IMR-90 (cell line): ENCODE data around the gene PLEKHJ1. TPM values are rescaled to one million over a fixed set of nuclear protein-coding genes. Genes with fewer than 3 reads are reported as not detected.

Source experiments
- ATAC-seq: fragments of 200-7000 bp; cut with Tn5 transposase; 2 replicates; pipeline ENCODE4 v1.9.1; 2020; ENCODE audit warnings: low read depth, mild to moderate bottlenecking, moderate library complexity
- BruUV-seq: library from RNA; stranded (reverse); fragments of 400-500 nt; replicated peaks from 2 replicates; lab custom pipeline; 2021; lab: Mats Ljungman, UMichigan
- CTCF ChIA-PET: fragments of 300-600 bp; formaldehyde crosslinking; extraction: SDS; loops from one replicate; lab custom pipeline; 2021; ENCODE audit warnings: antibody characterized with exemption; lab: Yijun Ruan, JAX
- POLR2A ChIA-PET: fragments of 300-600 bp; sonication (Branson Sonifier 250); formaldehyde crosslinking; loops from one replicate; lab custom pipeline; 2022; ENCODE audit warnings: antibody characterized with exemption; ENCODE audit not compliant: unreplicated experiment; lab: Charles Lee
- DNase-seq: peaks from one replicate; pipeline ENCODE4 v3.0.0; 2013
- H2AFZ ChIP-seq: replicated peaks from 2 replicates; pipeline ENCODE3; 2013; ENCODE audit warnings: low read length, mild to moderate bottlenecking; ENCODE audit not compliant: poor library complexity
- H2AK5ac ChIP-seq: 2 replicates; pipeline ENCODE4 v1.6.1; 2013; ENCODE audit warnings: low read depth, low read length, inconsistent platforms
- H2AK9ac ChIP-seq: replicated peaks from 2 replicates; pipeline ENCODE3; 2013; ENCODE audit warnings: mild to moderate bottlenecking, low read depth, low read length, moderate library complexity; ENCODE audit not compliant: poor library complexity
- H2BK120ac ChIP-seq: 2 replicates; pipeline ENCODE4 v1.6.1; 2013; ENCODE audit warnings: low read depth, low read length, inconsistent platforms
- H2BK15ac ChIP-seq: 3 replicates; pipeline ENCODE4 v1.6.1; 2013; ENCODE audit warnings: low read depth, low read length, inconsistent platforms
- H2BK20ac ChIP-seq: 2 replicates; pipeline ENCODE4 v1.6.1; 2013; ENCODE audit warnings: low read depth, mild to moderate bottlenecking, inconsistent platforms, low read length, moderate library complexity
- H2BK5ac ChIP-seq: 2 replicates; pipeline ENCODE4 v1.6.1; 2013; ENCODE audit warnings: mild to moderate bottlenecking, low read depth, low read length, inconsistent platforms; ENCODE audit not compliant: poor library complexity, severe bottlenecking
- H3K14ac ChIP-seq: replicated peaks from 2 replicates; pipeline ENCODE4 v1.6.1; 2013; ENCODE audit warnings: low read depth, low read length, inconsistent platforms
- H3K18ac ChIP-seq: 2 replicates; pipeline ENCODE4 v1.6.1; 2013; ENCODE audit warnings: low read depth, low read length, control low read depth
- H3K23ac ChIP-seq: 2 replicates; pipeline ENCODE4 v1.6.1; 2013; ENCODE audit warnings: low read depth, low read length, inconsistent platforms
- H3K27ac ChIP-seq: 2 replicates; pipeline ENCODE4 v1.5.1; 2013; ENCODE audit warnings: mild to moderate bottlenecking, control low read depth, low read length; ENCODE audit not compliant: insufficient read depth
- H3K27me3 ChIP-seq: 2 replicates; pipeline ENCODE4 v1.6.1; 2013; ENCODE audit warnings: low read length; ENCODE audit not compliant: control insufficient read depth, insufficient read depth
- H3K36me3 ChIP-seq: 2 replicates; pipeline ENCODE4 v1.6.1; 2013; ENCODE audit warnings: low read length, mixed read lengths; ENCODE audit not compliant: control insufficient read depth, insufficient read depth
- H3K4ac ChIP-seq: 2 replicates; pipeline ENCODE4 v1.6.1; 2013; ENCODE audit warnings: low read depth, low read length, inconsistent platforms
- H3K4me1 ChIP-seq: 2 replicates; pipeline ENCODE4 v1.6.1; 2013; ENCODE audit warnings: low read length, mixed read lengths; ENCODE audit not compliant: control insufficient read depth, insufficient read depth
- H3K4me2 ChIP-seq: 2 replicates; pipeline ENCODE4 v1.6.1; 2013; ENCODE audit warnings: low read depth, mild to moderate bottlenecking, control low read depth, low read length, moderate library complexity
- H3K4me3 ChIP-seq: 2 replicates; pipeline ENCODE4 v1.5.1; 2013; ENCODE audit warnings: low read depth, mild to moderate bottlenecking, control low read depth, low read length, moderate library complexity; ENCODE audit not compliant: insufficient read depth
- H3K56ac ChIP-seq: 2 replicates; pipeline ENCODE4 v1.6.1; 2013; ENCODE audit warnings: low read length, inconsistent platforms; ENCODE audit not compliant: insufficient read depth; ENCODE audit errors: extremely low read depth
- H3K79me1 ChIP-seq, 2 experiments: 2 replicates each; pipeline ENCODE4 v1.6.1; 2013; ENCODE audit warnings: low read length in 2 of 2, inconsistent platforms in 1 of 2, low read depth in 1 of 2
- H3K9ac ChIP-seq: 2 replicates; pipeline ENCODE4 v1.6.1; 2013; ENCODE audit warnings: low read depth, low read length, control low read depth
- H3K9me1 ChIP-seq: 2 replicates; pipeline ENCODE4 v1.6.1; 2013; ENCODE audit warnings: low read length, inconsistent platforms; ENCODE audit not compliant: insufficient read depth
- H3K9me3 ChIP-seq: 2 replicates; pipeline ENCODE4 v1.6.1; 2013; ENCODE audit warnings: low read length; ENCODE audit not compliant: control insufficient read depth, insufficient read depth
- H4K20me1 ChIP-seq: 2 replicates; pipeline ENCODE4 v1.6.1; 2013; ENCODE audit warnings: low read length, inconsistent platforms; ENCODE audit not compliant: insufficient read depth
- H4K5ac ChIP-seq: 2 replicates; pipeline ENCODE4 v1.6.1; 2013; ENCODE audit warnings: mild to moderate bottlenecking, low read depth, low read length, control low read depth
- H4K8ac ChIP-seq, 2 experiments: 2 replicates each; pipeline ENCODE4 v1.6.1; 2013; ENCODE audit warnings: low read depth in 2 of 2, low read length in 2 of 2, control low read depth in 1 of 2, inconsistent platforms in 1 of 2
- H4K91ac ChIP-seq: 2 replicates; pipeline ENCODE4 v1.6.1; 2013; ENCODE audit warnings: low read depth, low read length, inconsistent platforms; ENCODE audit not compliant: insufficient read depth
- BHLHE40 ChIP-seq: fragments of 150-350 bp; IDR thresholded peaks from 2 replicates; pipeline ENCODE4 v1.6.1; 2016; ENCODE audit warnings: mild to moderate bottlenecking, low read depth, low read length
- CHD1 ChIP-seq: IDR thresholded peaks from 2 replicates; pipeline ENCODE4 v1.6.1; 2012; ENCODE audit warnings: low read depth, low read length, improper control_type of control experiment
- FOS ChIP-seq: fragments of 150-350 bp; IDR thresholded peaks from 2 replicates; pipeline ENCODE4 v1.6.1; 2016; ENCODE audit warnings: low read depth, low read length
- MAFK ChIP-seq: IDR thresholded peaks from 2 replicates; pipeline ENCODE4 v1.6.1; 2012; ENCODE audit warnings: low read depth, low read length, improper control_type of control experiment
- MAZ ChIP-seq: IDR thresholded peaks from 2 replicates; pipeline ENCODE4 v1.6.1; 2012; ENCODE audit warnings: low read depth, mild to moderate bottlenecking, low read length, improper control_type of control experiment, moderate library complexity, borderline replicate concordance
- MXI1 ChIP-seq: IDR thresholded peaks from 2 replicates; pipeline ENCODE4 v1.6.1; 2012; ENCODE audit warnings: low read depth, mild to moderate bottlenecking, low read length, moderate library complexity, borderline replicate concordance
- NFE2L2 ChIP-seq: fragments of 150-350 bp; IDR thresholded peaks from 2 replicates; pipeline ENCODE4 v1.6.1; 2016; ENCODE audit warnings: low read depth, mild to moderate bottlenecking, low read length
- POLR2A ChIP-seq: IDR thresholded peaks from 2 replicates; pipeline ENCODE4 v1.6.1; 2012; ENCODE audit warnings: mild to moderate bottlenecking, low read depth, low read length
- RAD21 ChIP-seq: IDR thresholded peaks from 2 replicates; pipeline ENCODE4 v1.6.1; 2012; ENCODE audit warnings: low read length, improper control_type of control experiment
- RCOR1 ChIP-seq: IDR thresholded peaks from 2 replicates; pipeline ENCODE4 v1.6.1; 2012; ENCODE audit warnings: mild to moderate bottlenecking, low read length, improper control_type of control experiment; ENCODE audit not compliant: insufficient replicate concordance
- RFX5 ChIP-seq: IDR thresholded peaks from 2 replicates; pipeline ENCODE4 v1.8.0; 2012; ENCODE audit warnings: low read depth, mild to moderate bottlenecking, low read length, moderate library complexity
- SMC3 ChIP-seq: fragments of 150-350 bp; IDR thresholded peaks from 2 replicates; pipeline ENCODE4 v1.6.1; 2016; ENCODE audit warnings: low read depth, mild to moderate bottlenecking, antibody characterized with exemption, low read length, moderate library complexity
- WGBS, 2 experiments: methylation state at CpG; one replicate each; pipeline versions ENCODE4 v1.1.5 to v1.1.7; 2013; ENCODE audit warnings: missing lambda C conversion rate in 2 of 2; ENCODE audit not compliant: insufficient read length in 1 of 2; ENCODE audit errors: extremely low coverage in 2 of 2; 5-methylcytosine and 5-hydroxymethylcytosine counted together
- dilution Hi-C: fragments of 300-500 bp; cut with HindIII; formaldehyde crosslinking; loops from one replicate; pipeline ENCODE4 v1.14.3; 2018; ENCODE audit warnings: low sequenced_read_pairs; ENCODE audit not compliant: unreplicated experiment
- in situ Hi-C: fragments of 300-500 bp; cut with MboI; formaldehyde crosslinking; loops from 3 replicates; pipeline ENCODE4 v1.14.3; 2019; ENCODE audit warnings: low sequenced_read_pairs, inconsistent platforms, mixed read lengths
- intact Hi-C: fragments of 100-400 bp; cut with micrococcal nuclease; formaldehyde crosslinking; loops from 2 replicates; pipeline ENCODE4 v1.10.0; 2022
- polyA plus RNA-seq, 3 experiments: library from polyadenylated mRNA; depleted of rRNA; stranded (reverse); fragments of >200 nt; gene quantifications; 2 replicates each; pipeline ENCODE4 v1.2.3, GENCODE V29; 2012; ENCODE audit warnings: low replicate concordance in 1 of 3
- total RNA-seq: library from RNA; depleted of rRNA; stranded (reverse); fragments of >200 nt; gene quantifications from 2 replicates; pipeline ENCODE4 v1.2.3, GENCODE V29; 2012
- TF ChIP-seq, protein P1 (sequence below): fragments of 150-350 bp; IDR thresholded peaks from 2 replicates; pipeline ENCODE4 v1.6.1; 2016; ENCODE audit warnings: low read depth, mild to moderate bottlenecking, low read length, moderate library complexity, borderline replicate concordance
- TF ChIP-seq, protein P2 (sequence below): conservative IDR thresholded peaks from 2 replicates; pipeline ENCODE4 v1.5.1; 2012; ENCODE audit warnings: mild to moderate bottlenecking, low read depth, low read length, improper control_type of control experiment
- TF ChIP-seq, protein P3 (sequence below): fragments of 150-350 bp; IDR thresholded peaks from 2 replicates; pipeline ENCODE4 v1.6.1; 2017; ENCODE audit warnings: mild to moderate bottlenecking, antibody characterized with exemption, low read length, low read depth

The PLEKHJ1 gene
- total and polyA plus RNA-seq, 2 of the 4 experiments (the other 2 are of a cell fraction), result 31.7 to 62.8 TPM

DNA sequence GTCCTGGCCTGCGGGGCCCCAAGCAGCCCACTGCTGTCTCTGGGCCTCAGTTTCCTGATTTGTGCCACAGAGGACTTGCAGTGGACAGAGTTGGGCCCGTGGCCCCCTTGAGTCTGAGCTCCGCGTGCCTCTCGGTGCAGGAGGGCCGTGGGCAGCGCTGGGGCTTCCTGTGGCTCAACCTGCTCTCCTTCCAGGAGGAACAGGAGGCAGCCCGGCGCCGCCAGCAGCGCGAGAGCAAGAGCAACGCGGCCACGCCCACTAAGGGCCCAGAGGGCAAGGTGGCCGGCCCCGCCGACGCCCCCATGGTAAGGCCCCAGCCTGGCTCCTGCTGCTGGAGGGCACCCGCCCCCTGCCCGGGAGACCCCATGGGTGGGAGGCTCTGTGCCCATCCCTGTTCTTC, 25.9 kb downstream of the PLEKHJ1 start:
- Histone ChIP-seq H3K4me3 (no peak overlapping the region), H2BK120ac (no peak overlapping the region), H3K4me1 (peaks cover 8% of the 10 kb centered on the region), H3K56ac (no peak overlapping the region), H3K23ac (no peak overlapping the region), H2AK5ac (no peak overlapping the region), H2BK20ac (no peak overlapping the region), H4K91ac (no peak overlapping the region), H2BK5ac (no peak overlapping the region), H4K8ac (no peak overlapping the region), H4K5ac (no peak overlapping the region), H3K4ac (no peak overlapping the region), H3K9me3 (no peaks in the 10 kb centered on the region), H3K14ac (no peak overlapping the region), H3K9me1 (0 out of 2 replicates have a peak, but pooled peaks cover 3% of the 10 kb centered on the region), H3K27me3 (no peaks in the 10 kb centered on the region), H2AK9ac (no peak overlapping the region), H3K79me1 (peaks cover 20 to 73% of the 10 kb centered on the region in 2 experiments), H4K20me1 (peaks cover 2% of the 10 kb centered on the region; the same call in 1 of the 2 replicates), H3K4me2 (no peak overlapping the region), H3K36me3 (peaks cover 57% of the 10 kb centered on the region), H2AFZ (no peak overlapping the region), H2BK15ac (no peak overlapping the region), H3K18ac (no peak overlapping the region), H3K27ac (no peak overlapping the region), H3K9ac (no peak overlapping the region)
- no peak for DNase-seq
- ChIA-PET CTCF (no interaction called here), POLR2A (no interaction called here)
- no peak for TF ChIP-seq MAZ
- no peak for TF ChIP-seq CHD1
- TF ChIP-seq BHLHE40, result no peak
- no peak for TF ChIP-seq FOS
- TF ChIP-seq, protein P1, sequence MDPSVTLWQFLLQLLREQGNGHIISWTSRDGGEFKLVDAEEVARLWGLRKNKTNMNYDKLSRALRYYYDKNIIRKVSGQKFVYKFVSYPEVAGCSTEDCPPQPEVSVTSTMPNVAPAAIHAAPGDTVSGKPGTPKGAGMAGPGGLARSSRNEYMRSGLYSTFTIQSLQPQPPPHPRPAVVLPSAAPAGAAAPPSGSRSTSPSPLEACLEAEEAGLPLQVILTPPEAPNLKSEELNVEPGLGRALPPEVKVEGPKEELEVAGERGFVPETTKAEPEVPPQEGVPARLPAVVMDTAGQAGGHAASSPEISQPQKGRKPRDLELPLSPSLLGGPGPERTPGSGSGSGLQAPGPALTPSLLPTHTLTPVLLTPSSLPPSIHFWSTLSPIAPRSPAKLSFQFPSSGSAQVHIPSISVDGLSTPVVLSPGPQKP, result no peak
- TF ChIP-seq RAD21, result no peak
- TF ChIP-seq MXI1, result no peak
- no peak for TF ChIP-seq NFE2L2
- no peak for TF ChIP-seq RCOR1
- TF ChIP-seq RFX5, result no peak
- TF ChIP-seq, protein P2, sequence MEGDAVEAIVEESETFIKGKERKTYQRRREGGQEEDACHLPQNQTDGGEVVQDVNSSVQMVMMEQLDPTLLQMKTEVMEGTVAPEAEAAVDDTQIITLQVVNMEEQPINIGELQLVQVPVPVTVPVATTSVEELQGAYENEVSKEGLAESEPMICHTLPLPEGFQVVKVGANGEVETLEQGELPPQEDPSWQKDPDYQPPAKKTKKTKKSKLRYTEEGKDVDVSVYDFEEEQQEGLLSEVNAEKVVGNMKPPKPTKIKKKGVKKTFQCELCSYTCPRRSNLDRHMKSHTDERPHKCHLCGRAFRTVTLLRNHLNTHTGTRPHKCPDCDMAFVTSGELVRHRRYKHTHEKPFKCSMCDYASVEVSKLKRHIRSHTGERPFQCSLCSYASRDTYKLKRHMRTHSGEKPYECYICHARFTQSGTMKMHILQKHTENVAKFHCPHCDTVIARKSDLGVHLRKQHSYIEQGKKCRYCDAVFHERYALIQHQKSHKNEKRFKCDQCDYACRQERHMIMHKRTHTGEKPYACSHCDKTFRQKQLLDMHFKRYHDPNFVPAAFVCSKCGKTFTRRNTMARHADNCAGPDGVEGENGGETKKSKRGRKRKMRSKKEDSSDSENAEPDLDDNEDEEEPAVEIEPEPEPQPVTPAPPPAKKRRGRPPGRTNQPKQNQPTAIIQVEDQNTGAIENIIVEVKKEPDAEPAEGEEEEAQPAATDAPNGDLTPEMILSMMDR, result no peak
- no peak for TF ChIP-seq MAFK
- no peak for TF ChIP-seq POLR2A
- TF ChIP-seq, protein P3, sequence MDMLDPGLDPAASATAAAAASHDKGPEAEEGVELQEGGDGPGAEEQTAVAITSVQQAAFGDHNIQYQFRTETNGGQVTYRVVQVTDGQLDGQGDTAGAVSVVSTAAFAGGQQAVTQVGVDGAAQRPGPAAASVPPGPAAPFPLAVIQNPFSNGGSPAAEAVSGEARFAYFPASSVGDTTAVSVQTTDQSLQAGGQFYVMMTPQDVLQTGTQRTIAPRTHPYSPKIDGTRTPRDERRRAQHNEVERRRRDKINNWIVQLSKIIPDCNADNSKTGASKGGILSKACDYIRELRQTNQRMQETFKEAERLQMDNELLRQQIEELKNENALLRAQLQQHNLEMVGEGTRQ, result no peak
- TF ChIP-seq SMC3, result no peak
- intact Hi-C loops, result no loop called here
- no peak for ATAC-seq
- whole genome bisulfite sequencing, 2 experiments, result 100% methylated on average over 4 of the region's 21 CpGs; no CpG with 5 or more reads in 1 of the 2 experiments
- in situ Hi-C loops, result no loop called here
- dilution Hi-C loops, result no loop called here
- no TSS peak for BruUV-seq
